HG03095 (cell line): ENCODE results near the gene STON2.

Experiments used
- ATAC-seq: cut with Tn5 transposase; IDR thresholded peaks from one replicate; pipeline ENCODE4 v1.9.1; 2021; ENCODE audit warnings: moderate library complexity; ENCODE audit not compliant: unreplicated experiment

The STON2 gene

GRCh38 chr14:81341781-81342180 lies 58.3 kb downstream of the STON2 start:
- no peak for ATAC-seq

- no peak for ATAC-seq
Observed at GRCh38 chr14:81341370-81341769, 58.8 kb downstream of the STON2 start.

GRCh38 chr14:81340201-81340600 lies 59.9 kb downstream of the STON2 start:
- ATAC-seq: no peak

- ATAC-seq: no peak
Observed at GRCh38 chr14:81337073-81337472, 63.1 kb downstream of the STON2 start.

- no peak for ATAC-seq
Observed at GRCh38 chr14:81336009-81336408, 64.1 kb downstream of the STON2 start.

- no peak for ATAC-seq
Observed at GRCh38 chr14:81332725-81333124, 67.4 kb downstream of the STON2 start.

GRCh38 chr14:81331229-81332021 lies 68.7 kb downstream of the STON2 start:
- no peak for ATAC-seq

- ATAC-seq: no peak
Observed at GRCh38 chr14:81330619-81331122, 69.5 kb downstream of the STON2 start.

- ATAC-seq: no peak
Observed at GRCh38 chr14:81329640-81330381, 70.3 kb downstream of the STON2 start.

- ATAC-seq: no peak
Observed at GRCh38 chr14:81326451-81326850, 73.7 kb downstream of the STON2 start.

- ATAC-seq: no peak
Observed at GRCh38 chr14:81324011-81324410, 76.1 kb downstream of the STON2 start.

GRCh38 chr14:81323093-81323492 lies 77.0 kb downstream of the STON2 start:
- ATAC-seq: no peak

- no peak for ATAC-seq
Observed at GRCh38 chr14:81319946-81320345, 80.2 kb downstream of the STON2 start.

GRCh38 chr14:81319314-81319713 lies 80.8 kb downstream of the STON2 start:
- no peak for ATAC-seq

GRCh38 chr14:81315341-81315740 lies 84.8 kb downstream of the STON2 start:
- ATAC-seq: no peak

- ATAC-seq: no peak
Observed at GRCh38 chr14:81314443-81315175, 85.5 kb downstream of the STON2 start.

- no peak for ATAC-seq
Observed at GRCh38 chr14:81313775-81314429, 86.2 kb downstream of the STON2 start.

GRCh38 chr14:81313200-81313599 lies 86.9 kb downstream of the STON2 start:
- ATAC-seq: no peak

- ATAC-seq: no peak
Observed at GRCh38 chr14:81312289-81312876, 87.7 kb downstream of the STON2 start.

- ATAC-seq: no peak
Observed at GRCh38 chr14:81311778-81312177, 88.3 kb downstream of the STON2 start.

- ATAC-seq: no peak
Observed at GRCh38 chr14:81311141-81311540, 89.0 kb downstream of the STON2 start.
